Measurements from ENCODE around the gene RMND5A.

- TF ChIP-seq EZH2 (IDR thresholded peaks at IDR 0.05; ENCODE audit: borderline replicate concordance, insufficient read depth, low read length, poor library complexity, severe bottlenecking) = no peak
- TF ChIP-seq CTCF (IDR thresholded peaks at IDR 0.05; ENCODE audit: poor library complexity, severe bottlenecking) = no peak
- TF ChIP-seq POLR2AphosphoS5 (IDR thresholded peaks at IDR 0.05) = no peak
These were observed 30.2 kb downstream of the RMND5A start for GRCh38 chr2:86750240-86750839.

All from neural cell (in vitro differentiated cells).